GM23338 (cell line): ENCODE results near the gene GALNT1. TPM values are rescaled to one million over a fixed set of nuclear protein-coding genes. Genes with fewer than 3 reads are reported as not detected.

ENCODE experiments used
- ATAC-seq: fragments of 200-7000 bp; cut with Tn5 transposase; 3 replicates; pipeline ENCODE4 v1.9.1; 2020
- DNase-seq: peaks from one replicate; pipeline ENCODE4 v3.0.0-alpha.2; 2015; ENCODE audit warnings: low spot score
- H2AFZ ChIP-seq: fragments of 200-600 bp; sonication (generic); 2 replicates; pipeline ENCODE4 v1.8.0; 2016; ENCODE audit warnings: antibody characterized with exemption, mild to moderate bottlenecking, moderate library complexity
- H3F3A ChIP-seq: fragments of 200-600 bp; sonication (generic); replicated peaks from 2 replicates; pipeline ENCODE4 v1.8.0; 2017; ENCODE audit warnings: antibody characterized with exemption, mixed run types, low read depth
- H3K27ac ChIP-seq: fragments of 200-600 bp; sonication (generic); 2 replicates; pipeline ENCODE4 v1.6.1; 2016; ENCODE audit warnings: low read depth
- H3K27me3 ChIP-seq: fragments of 200-600 bp; sonication (generic); 2 replicates; pipeline ENCODE4 v1.8.0; 2016; ENCODE audit warnings: mild to moderate bottlenecking, mixed run types, moderate library complexity; ENCODE audit not compliant: insufficient read depth
- H3K36me3 ChIP-seq: fragments of 200-600 bp; sonication (generic); 2 replicates; pipeline ENCODE4 v1.8.0; 2016; ENCODE audit warnings: mild to moderate bottlenecking; ENCODE audit not compliant: insufficient read depth
- H3K4me1 ChIP-seq: fragments of 200-600 bp; sonication (generic); 2 replicates; pipeline ENCODE4 v1.8.0; 2016; ENCODE audit warnings: mild to moderate bottlenecking, moderate library complexity; ENCODE audit not compliant: insufficient read depth
- H3K4me2 ChIP-seq: fragments of 200-600 bp; sonication (generic); 2 replicates; pipeline ENCODE4 v1.7.1; 2017; ENCODE audit warnings: mixed run types
- H3K4me3 ChIP-seq: fragments of 200-600 bp; sonication (generic); 2 replicates; pipeline ENCODE4 v1.6.1; 2016; ENCODE audit warnings: mixed run types
- H3K79me2 ChIP-seq: fragments of 200-600 bp; sonication (generic); replicated peaks from 2 replicates; pipeline ENCODE4 v1.8.0; 2017; ENCODE audit warnings: mild to moderate bottlenecking; ENCODE audit not compliant: insufficient read depth
- H3K9me2 ChIP-seq: fragments of 200-600 bp; sonication (generic); 2 replicates; pipeline ENCODE4 v1.8.0; 2017; ENCODE audit not compliant: insufficient read depth
- H4K20me1 ChIP-seq: fragments of 200-600 bp; sonication (generic); replicated peaks from 2 replicates; pipeline ENCODE4 v1.8.0; 2017; ENCODE audit warnings: mild to moderate bottlenecking; ENCODE audit not compliant: insufficient read depth
- H3K27ac Mint-ChIP-seq: 2 replicates; pipeline ENCODE4 v1.8.0; 2020; ENCODE audit warnings: inconsistent platforms, mild to moderate bottlenecking, moderate library complexity, mixed read lengths
- H3K27me3 Mint-ChIP-seq: 3 replicates; pipeline ENCODE4 v1.8.0; 2022; ENCODE audit warnings: low read depth, mild to moderate bottlenecking, moderate library complexity, mixed read lengths, inconsistent platforms; ENCODE audit not compliant: insufficient read depth, poor library complexity
- H3K36me3 Mint-ChIP-seq: 3 replicates; pipeline ENCODE4 v1.8.0; 2021; ENCODE audit warnings: low read depth, mild to moderate bottlenecking, inconsistent platforms, moderate library complexity, mixed read lengths
- H3K4me1 Mint-ChIP-seq: 3 replicates; pipeline ENCODE4 v1.8.0; 2020; ENCODE audit warnings: mild to moderate bottlenecking, inconsistent platforms, mixed read lengths
- H3K4me3 Mint-ChIP-seq: 3 replicates; pipeline ENCODE4 v1.8.0; 2021; ENCODE audit warnings: moderate library complexity, mild to moderate bottlenecking, inconsistent platforms, mixed read lengths
- H3K9me3 Mint-ChIP-seq: 3 replicates; pipeline ENCODE4 v1.8.0; 2020; ENCODE audit warnings: moderate library complexity, mild to moderate bottlenecking, inconsistent platforms, mixed read lengths
- CREB1 ChIP-seq: fragments of 250-450 bp; sonication (Bioruptor Pico); IDR thresholded peaks from 2 replicates; pipeline ENCODE4 v1.5.0; 2020; ENCODE audit warnings: low read depth, mild to moderate bottlenecking, moderate library complexity
- CTCF ChIP-seq, 2 experiments: fragments of 200-600 bp in 1 of 2; sonication (generic) in 1 of 2; conservative IDR thresholded peaks; 2 replicates each; pipeline versions ENCODE4 v1.5.1 to v1.6.1; 2016 to 2017; ENCODE audit warnings: antibody characterized with exemption in 2 of 2, low read depth in 2 of 2, mild to moderate bottlenecking in 2 of 2, moderate library complexity in 1 of 2
- EZH2phosphoT487 ChIP-seq: fragments of 200-600 bp; sonication (generic); IDR thresholded peaks from one replicate; pipeline ENCODE4 v1.8.1; 2018; ENCODE audit warnings: antibody characterized with exemption; ENCODE audit not compliant: unreplicated experiment
- NANOG ChIP-seq: IDR thresholded peaks from 2 replicates; pipeline ENCODE4 v1.6.1; 2016; ENCODE audit warnings: antibody characterized with exemption, borderline replicate concordance
- STAT1 ChIP-seq: IDR thresholded peaks from one replicate; pipeline ENCODE4 v1.6.1; 2016; ENCODE audit warnings: antibody characterized with exemption; ENCODE audit not compliant: unreplicated experiment
- ZNF462 ChIP-seq: fragments of 250-450 bp; sonication (Bioruptor Pico); IDR thresholded peaks from 2 replicates; pipeline ENCODE4 v1.5.0; 2020; ENCODE audit warnings: mild to moderate bottlenecking, moderate library complexity
- polyA plus RNA-seq: library from polyadenylated mRNA; unstranded; fragments of >200 nt; fragmentation: Nextera tagmentation; extraction: Ambion mirVana; gene quantifications from 2 replicates; pipeline ENCODE4 v1.2.1, GENCODE V29; 2016
- total RNA-seq: library from RNA; depleted of rRNA; stranded (reverse); fragments of >200 nt; shearing (Covaris generic); gene quantifications from 2 replicates; pipeline ENCODE4 v1.2.3, GENCODE V29; 2014
- TF ChIP-seq, protein P1 (sequence below): IDR thresholded peaks from one replicate; pipeline ENCODE4 v1.6.1; 2018; ENCODE audit warnings: antibody characterized with exemption; ENCODE audit not compliant: unreplicated experiment

Gene GALNT1
- total and polyA plus RNA-seq, 2 experiments from 2014 or later = 37.4 to 60.8 TPM

DNA sequence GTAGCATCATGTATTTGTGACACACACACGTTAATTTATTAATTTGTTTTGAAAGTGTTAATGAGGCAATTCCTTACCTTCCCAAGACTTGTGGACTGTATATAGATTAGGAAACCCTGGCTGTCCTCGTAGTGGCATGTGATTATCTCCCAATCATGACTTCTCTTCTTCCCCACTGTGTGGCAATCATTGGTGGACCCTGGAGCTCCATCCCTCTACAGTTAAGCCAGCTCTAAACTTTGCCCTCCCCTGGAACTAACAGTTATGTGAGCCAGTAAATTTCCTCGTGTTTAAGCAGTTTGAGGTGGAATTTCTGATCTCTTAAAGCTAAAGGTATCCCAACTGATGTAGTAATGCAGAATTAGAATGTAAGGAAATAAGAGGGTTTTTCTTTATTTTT is 22.0 kb downstream of the GALNT1 start (continued):
- TF ChIP-seq ZNF462 (CRISPR knock-in tag) (no peak), CTCF (conservative IDR thresholded peaks at IDR 0.05; ENCODE audit: low read depth in 2 of 2) (no peak), STAT1 (no peak)

- H3K9me2 ChIP-seq = no peaks in the 10 kb centered on the region; the same call in 1 of the 2 replicates
- Mint-ChIP-seq H3K27me3 (peaks cover 4% of the 10 kb centered on the region), H3K27ac (no peak overlapping the region), H3K4me1 (peaks cover 33% of the 10 kb centered on the region), H3K9me3 (peaks cover 23% of the 10 kb centered on the region), H3K36me3 (peaks cover 38% of the 10 kb centered on the region; the same call in 2 of the 3 replicates), H3K4me3 (no peak overlapping the region)
- no peak overlapping the region for H3K27ac ChIP-seq
- H3K79me2 ChIP-seq = peaks cover 99% of the 10 kb centered on the region
- no peak overlapping the region for H2AFZ ChIP-seq
- DNase-seq = no peak
- TF ChIP-seq, protein P1, sequence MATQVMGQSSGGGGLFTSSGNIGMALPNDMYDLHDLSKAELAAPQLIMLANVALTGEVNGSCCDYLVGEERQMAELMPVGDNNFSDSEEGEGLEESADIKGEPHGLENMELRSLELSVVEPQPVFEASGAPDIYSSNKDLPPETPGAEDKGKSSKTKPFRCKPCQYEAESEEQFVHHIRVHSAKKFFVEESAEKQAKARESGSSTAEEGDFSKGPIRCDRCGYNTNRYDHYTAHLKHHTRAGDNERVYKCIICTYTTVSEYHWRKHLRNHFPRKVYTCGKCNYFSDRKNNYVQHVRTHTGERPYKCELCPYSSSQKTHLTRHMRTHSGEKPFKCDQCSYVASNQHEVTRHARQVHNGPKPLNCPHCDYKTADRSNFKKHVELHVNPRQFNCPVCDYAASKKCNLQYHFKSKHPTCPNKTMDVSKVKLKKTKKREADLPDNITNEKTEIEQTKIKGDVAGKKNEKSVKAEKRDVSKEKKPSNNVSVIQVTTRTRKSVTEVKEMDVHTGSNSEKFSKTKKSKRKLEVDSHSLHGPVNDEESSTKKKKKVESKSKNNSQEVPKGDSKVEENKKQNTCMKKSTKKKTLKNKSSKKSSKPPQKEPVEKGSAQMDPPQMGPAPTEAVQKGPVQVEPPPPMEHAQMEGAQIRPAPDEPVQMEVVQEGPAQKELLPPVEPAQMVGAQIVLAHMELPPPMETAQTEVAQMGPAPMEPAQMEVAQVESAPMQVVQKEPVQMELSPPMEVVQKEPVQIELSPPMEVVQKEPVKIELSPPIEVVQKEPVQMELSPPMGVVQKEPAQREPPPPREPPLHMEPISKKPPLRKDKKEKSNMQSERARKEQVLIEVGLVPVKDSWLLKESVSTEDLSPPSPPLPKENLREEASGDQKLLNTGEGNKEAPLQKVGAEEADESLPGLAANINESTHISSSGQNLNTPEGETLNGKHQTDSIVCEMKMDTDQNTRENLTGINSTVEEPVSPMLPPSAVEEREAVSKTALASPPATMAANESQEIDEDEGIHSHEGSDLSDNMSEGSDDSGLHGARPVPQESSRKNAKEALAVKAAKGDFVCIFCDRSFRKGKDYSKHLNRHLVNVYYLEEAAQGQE = no peak
- TF ChIP-seq CREB1 (no peak), NANOG (no peak), CTCF (conservative IDR thresholded peaks at IDR 0.05; ENCODE audit: low read depth in 2 of 2) (no peak), EZH2phosphoT487 (no peak), STAT1 (no peak)
- H3K36me3 ChIP-seq = peaks cover 5% of the 10 kb centered on the region; the same call in 1 of the 2 replicates
- 0 out of 2 replicates have a peak, but pooled peaks cover 3% of the 10 kb centered on the region for H4K20me1 ChIP-seq
- H3K27me3 ChIP-seq = no peaks in the 10 kb centered on the region
- ATAC-seq = no peak
- H3K4me2 ChIP-seq = no peak overlapping the region
- peaks cover 6% of the 10 kb centered on the region; the same call in 1 of the 2 replicates for H3K4me1 ChIP-seq
- no peak overlapping the region for H3K4me3 ChIP-seq
- no peaks in the 10 kb centered on the region for H3F3A ChIP-seq
Measured at GRCh38 chr18:35604369-35604768, 22.8 kb downstream of the GALNT1 start.
